DND-41 (cell line): ENCODE measurements around the gene SLC12A4.

Experiments
- ATAC-seq: fragments of 200-7000 bp; cut with Tn5 transposase; 3 replicates; pipeline ENCODE4 v1.9.1; 2021; ENCODE audit warnings: low read depth; ENCODE audit not compliant: insufficient read depth
- DNase-seq: peaks from one replicate; pipeline ENCODE4 v3.0.0-alpha.2; 2020
- H2AFZ ChIP-seq: 2 replicates; pipeline ENCODE4 v1.6.0; 2012; ENCODE audit warnings: low read depth, low read length
- H3K27ac ChIP-seq: 2 replicates; pipeline ENCODE4 v1.5.1; 2012; ENCODE audit warnings: low read length, inconsistent platforms
- H3K27me3 ChIP-seq: fragments of 200-600 bp; sonication (generic); 2 replicates; pipeline ENCODE4 v1.6.0; 2012; ENCODE audit warnings: low read length, mild to moderate bottlenecking, inconsistent platforms; ENCODE audit not compliant: insufficient read depth, poor library complexity
- H3K36me3 ChIP-seq: 2 replicates; pipeline ENCODE4 v1.5.1; 2012; ENCODE audit warnings: low read length, inconsistent platforms; ENCODE audit not compliant: insufficient read depth
- H3K4me1 ChIP-seq: 2 replicates; pipeline ENCODE4 v1.5.1; 2012; ENCODE audit warnings: mild to moderate bottlenecking, low read length; ENCODE audit not compliant: insufficient read depth
- H3K4me2 ChIP-seq: 2 replicates; pipeline ENCODE4 v1.6.0; 2012; ENCODE audit warnings: mild to moderate bottlenecking, moderate library complexity, low read length, inconsistent platforms; ENCODE audit not compliant: insufficient read depth
- H3K4me3 ChIP-seq, 2 experiments: fragments of 200-600 bp in 1 of 2; shearing (Covaris generic) in 1 of 2; 2 replicates each; pipeline ENCODE4 v1.5.1; 2012 to 2016; ENCODE audit warnings: inconsistent platforms in 2 of 2, low read length in 2 of 2, mild to moderate bottlenecking in 2 of 2, low read depth in 1 of 2, moderate library complexity in 1 of 2
- H3K79me2 ChIP-seq: 2 replicates; pipeline ENCODE4 v1.6.0; 2012; ENCODE audit warnings: low read length, inconsistent platforms; ENCODE audit not compliant: insufficient read depth
- H3K9ac ChIP-seq: 2 replicates; pipeline ENCODE4 v1.6.0; 2012; ENCODE audit warnings: low read depth, mild to moderate bottlenecking, inconsistent platforms, low read length, moderate library complexity
- H3K9me3 ChIP-seq: 2 replicates; pipeline ENCODE4 v1.5.1; 2012; ENCODE audit warnings: low read length, moderate library complexity, mild to moderate bottlenecking, inconsistent platforms; ENCODE audit not compliant: insufficient read depth, severe bottlenecking
- H4K20me1 ChIP-seq: 2 replicates; pipeline ENCODE4 v1.6.0; 2012; ENCODE audit warnings: low read length; ENCODE audit not compliant: insufficient read depth
- EZH2 ChIP-seq: IDR thresholded peaks from 3 replicates; pipeline ENCODE4 v1.6.1; 2012; ENCODE audit warnings: borderline replicate concordance, low read depth, mild to moderate bottlenecking, moderate library complexity, low read length, inconsistent platforms; ENCODE audit not compliant: severe bottlenecking
- TF ChIP-seq, protein P1 (sequence below): IDR thresholded peaks from 2 replicates; pipeline ENCODE4 v1.5.1; 2012; ENCODE audit warnings: borderline replicate concordance, low read length, moderate library complexity, mild to moderate bottlenecking; ENCODE audit not compliant: poor library complexity, severe bottlenecking; ENCODE audit errors: extremely low read depth

Gene SLC12A4

DNA sequence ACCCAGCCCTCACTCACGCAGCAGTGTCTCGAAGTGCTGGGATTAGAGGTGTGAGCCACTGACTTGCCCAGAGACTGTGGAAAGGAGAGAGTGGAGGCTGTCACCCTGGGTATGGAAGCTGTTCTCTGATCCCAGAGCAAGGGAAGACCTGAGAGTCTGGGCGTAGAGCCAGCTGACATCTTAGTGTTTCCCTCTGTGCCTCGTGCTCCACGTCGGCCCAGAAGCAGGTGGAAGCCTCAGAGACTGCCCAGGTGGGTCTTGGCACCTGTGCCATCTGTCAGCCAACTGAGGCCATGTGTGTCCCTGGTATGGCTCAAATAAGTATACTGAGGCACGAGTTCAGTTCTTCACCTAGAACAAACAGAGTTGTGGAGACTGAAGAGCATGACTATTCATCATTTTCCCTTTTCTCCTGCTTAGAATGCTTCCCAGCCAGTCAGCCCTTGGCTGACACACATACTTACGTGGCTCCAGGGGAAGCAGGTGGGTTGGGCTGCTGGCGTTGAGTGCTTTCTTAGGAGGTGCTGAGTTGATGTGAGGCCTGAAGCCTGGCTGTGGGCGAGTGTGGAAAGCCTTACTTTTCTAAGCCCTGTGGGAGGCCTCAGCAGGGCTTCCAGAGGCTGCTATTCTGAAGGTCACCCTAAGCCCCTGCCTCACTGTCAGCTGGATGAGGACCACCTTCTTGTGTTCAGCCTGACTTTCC is 44.9 kb downstream of the SLC12A4 start:
- H3K4me1 ChIP-seq: no peaks in the 10 kb centered on the region
- no peaks in the 10 kb centered on the region for H3K27me3 ChIP-seq
- ATAC-seq (no peak), DNase-seq (no peak)
- H3K27ac ChIP-seq: no peak overlapping the region
- H3K36me3 ChIP-seq: peaks cover 46% of the 10 kb centered on the region
- no peak overlapping the region for H3K9ac ChIP-seq
- no peak overlapping the region for H3K4me2 ChIP-seq
- H2AFZ ChIP-seq: no peak overlapping the region
- no peaks in the 10 kb centered on the region for H3K9me3 ChIP-seq
- peaks cover 18% of the 10 kb centered on the region for H3K79me2 ChIP-seq
- no peak for TF ChIP-seq EZH2
- TF ChIP-seq, protein P1, sequence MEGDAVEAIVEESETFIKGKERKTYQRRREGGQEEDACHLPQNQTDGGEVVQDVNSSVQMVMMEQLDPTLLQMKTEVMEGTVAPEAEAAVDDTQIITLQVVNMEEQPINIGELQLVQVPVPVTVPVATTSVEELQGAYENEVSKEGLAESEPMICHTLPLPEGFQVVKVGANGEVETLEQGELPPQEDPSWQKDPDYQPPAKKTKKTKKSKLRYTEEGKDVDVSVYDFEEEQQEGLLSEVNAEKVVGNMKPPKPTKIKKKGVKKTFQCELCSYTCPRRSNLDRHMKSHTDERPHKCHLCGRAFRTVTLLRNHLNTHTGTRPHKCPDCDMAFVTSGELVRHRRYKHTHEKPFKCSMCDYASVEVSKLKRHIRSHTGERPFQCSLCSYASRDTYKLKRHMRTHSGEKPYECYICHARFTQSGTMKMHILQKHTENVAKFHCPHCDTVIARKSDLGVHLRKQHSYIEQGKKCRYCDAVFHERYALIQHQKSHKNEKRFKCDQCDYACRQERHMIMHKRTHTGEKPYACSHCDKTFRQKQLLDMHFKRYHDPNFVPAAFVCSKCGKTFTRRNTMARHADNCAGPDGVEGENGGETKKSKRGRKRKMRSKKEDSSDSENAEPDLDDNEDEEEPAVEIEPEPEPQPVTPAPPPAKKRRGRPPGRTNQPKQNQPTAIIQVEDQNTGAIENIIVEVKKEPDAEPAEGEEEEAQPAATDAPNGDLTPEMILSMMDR: no peak
- H3K4me3 ChIP-seq: no peak overlapping the region
- H4K20me1 ChIP-seq: peaks cover 43% of the 10 kb centered on the region

DNA sequence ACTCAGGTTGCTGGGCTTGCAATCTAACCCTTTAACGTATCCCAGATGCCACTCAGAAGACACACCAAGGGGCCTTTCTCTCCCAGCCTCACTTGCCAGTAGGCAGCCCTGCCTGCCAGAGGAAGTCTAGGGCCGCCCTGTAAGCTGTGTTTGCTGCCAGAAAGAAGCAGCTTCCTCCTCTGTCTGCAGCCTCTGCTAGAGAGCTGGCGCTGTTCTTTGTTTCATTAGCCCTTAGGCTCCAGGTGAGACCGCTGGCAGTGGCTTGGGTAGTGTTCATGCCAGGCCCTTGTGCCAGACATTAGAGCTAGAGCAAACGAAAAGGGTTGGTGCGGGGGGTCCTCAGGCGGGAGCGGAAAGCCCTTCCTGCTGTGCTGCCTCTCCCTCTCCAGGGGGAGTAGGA is 45.7 kb downstream of the SLC12A4 start:
- no peak overlapping the region for H3K4me3 ChIP-seq
- H2AFZ ChIP-seq: no peak overlapping the region
- peaks cover 25% of the 10 kb centered on the region for H3K79me2 ChIP-seq
- H3K27ac ChIP-seq: no peak overlapping the region
- H3K4me1 ChIP-seq: no peaks in the 10 kb centered on the region
- no peaks in the 10 kb centered on the region for H3K9me3 ChIP-seq
- no peak overlapping the region for H3K9ac ChIP-seq
- H3K27me3 ChIP-seq: no peaks in the 10 kb centered on the region
- H3K36me3 ChIP-seq: peaks cover 44% of the 10 kb centered on the region
- no peak for TF ChIP-seq EZH2
- TF ChIP-seq, protein P1: no peak
- peaks cover 47% of the 10 kb centered on the region for H4K20me1 ChIP-seq
- DNase-seq (no peak), ATAC-seq (no peak)
- no peak overlapping the region for H3K4me2 ChIP-seq

GRCh38 chr16:67922221-67922620 is 46.2 kb downstream of the SLC12A4 start:
- TF ChIP-seq, protein P1: no peak
- TF ChIP-seq EZH2: no peak
- ATAC-seq: no peak
- peaks cover 48% of the 10 kb centered on the region for H4K20me1 ChIP-seq

More at GRCh38 chr16:67922221-67922620, 46.2 kb downstream of the SLC12A4 start:
- no peaks in the 10 kb centered on the region for H3K27me3 ChIP-seq
- no peak overlapping the region for H3K4me3 ChIP-seq
- H3K9me3 ChIP-seq: no peaks in the 10 kb centered on the region
- DNase-seq: no peak
- no peaks in the 10 kb centered on the region for H3K4me1 ChIP-seq
- no peak overlapping the region for H3K27ac ChIP-seq
- H2AFZ ChIP-seq: no peak overlapping the region
- H3K9ac ChIP-seq: no peak overlapping the region
- H3K79me2 ChIP-seq: peaks cover 30% of the 10 kb centered on the region
- peaks cover 44% of the 10 kb centered on the region for H3K36me3 ChIP-seq
- no peak overlapping the region for H3K4me2 ChIP-seq
